IMR-90 (cell line): ENCODE results near the gene MCF2L2.

Experiments
- BHLHE40 ChIP-seq: fragments of 150-350 bp; IDR thresholded peaks from 2 replicates; pipeline ENCODE4 v1.6.1; 2016; ENCODE audit warnings: mild to moderate bottlenecking, low read depth, low read length
- CEBPB ChIP-seq: IDR thresholded peaks from 2 replicates; pipeline ENCODE4 v1.6.1; 2012; ENCODE audit warnings: low read depth, low read length, improper control_type of control experiment
- FOS ChIP-seq: fragments of 150-350 bp; IDR thresholded peaks from 2 replicates; pipeline ENCODE4 v1.6.1; 2016; ENCODE audit warnings: low read depth, low read length
- MAFK ChIP-seq: IDR thresholded peaks from 2 replicates; pipeline ENCODE4 v1.6.1; 2012; ENCODE audit warnings: low read depth, low read length, improper control_type of control experiment
- MXI1 ChIP-seq: IDR thresholded peaks from 2 replicates; pipeline ENCODE4 v1.6.1; 2012; ENCODE audit warnings: low read depth, mild to moderate bottlenecking, low read length, moderate library complexity, borderline replicate concordance
- NFE2L2 ChIP-seq: fragments of 150-350 bp; IDR thresholded peaks from 2 replicates; pipeline ENCODE4 v1.6.1; 2016; ENCODE audit warnings: low read depth, mild to moderate bottlenecking, low read length
- POLR2A ChIP-seq: IDR thresholded peaks from 2 replicates; pipeline ENCODE4 v1.6.1; 2012; ENCODE audit warnings: mild to moderate bottlenecking, low read depth, low read length
- RAD21 ChIP-seq: IDR thresholded peaks from 2 replicates; pipeline ENCODE4 v1.6.1; 2012; ENCODE audit warnings: low read length, improper control_type of control experiment
- RCOR1 ChIP-seq: IDR thresholded peaks from 2 replicates; pipeline ENCODE4 v1.6.1; 2012; ENCODE audit warnings: mild to moderate bottlenecking, low read length, improper control_type of control experiment; ENCODE audit not compliant: insufficient replicate concordance
- SMC3 ChIP-seq: fragments of 150-350 bp; IDR thresholded peaks from 2 replicates; pipeline ENCODE4 v1.6.1; 2016; ENCODE audit warnings: low read depth, mild to moderate bottlenecking, antibody characterized with exemption, low read length, moderate library complexity
- TF ChIP-seq, protein P1 (sequence below): conservative IDR thresholded peaks from 2 replicates; pipeline ENCODE4 v1.5.1; 2012; ENCODE audit warnings: mild to moderate bottlenecking, low read depth, low read length, improper control_type of control experiment
- TF ChIP-seq, protein P2 (sequence below): fragments of 150-350 bp; IDR thresholded peaks from 2 replicates; pipeline ENCODE4 v1.6.1; 2016; ENCODE audit warnings: low read depth, mild to moderate bottlenecking, low read length, moderate library complexity, borderline replicate concordance

- TF ChIP-seq, protein P1, sequence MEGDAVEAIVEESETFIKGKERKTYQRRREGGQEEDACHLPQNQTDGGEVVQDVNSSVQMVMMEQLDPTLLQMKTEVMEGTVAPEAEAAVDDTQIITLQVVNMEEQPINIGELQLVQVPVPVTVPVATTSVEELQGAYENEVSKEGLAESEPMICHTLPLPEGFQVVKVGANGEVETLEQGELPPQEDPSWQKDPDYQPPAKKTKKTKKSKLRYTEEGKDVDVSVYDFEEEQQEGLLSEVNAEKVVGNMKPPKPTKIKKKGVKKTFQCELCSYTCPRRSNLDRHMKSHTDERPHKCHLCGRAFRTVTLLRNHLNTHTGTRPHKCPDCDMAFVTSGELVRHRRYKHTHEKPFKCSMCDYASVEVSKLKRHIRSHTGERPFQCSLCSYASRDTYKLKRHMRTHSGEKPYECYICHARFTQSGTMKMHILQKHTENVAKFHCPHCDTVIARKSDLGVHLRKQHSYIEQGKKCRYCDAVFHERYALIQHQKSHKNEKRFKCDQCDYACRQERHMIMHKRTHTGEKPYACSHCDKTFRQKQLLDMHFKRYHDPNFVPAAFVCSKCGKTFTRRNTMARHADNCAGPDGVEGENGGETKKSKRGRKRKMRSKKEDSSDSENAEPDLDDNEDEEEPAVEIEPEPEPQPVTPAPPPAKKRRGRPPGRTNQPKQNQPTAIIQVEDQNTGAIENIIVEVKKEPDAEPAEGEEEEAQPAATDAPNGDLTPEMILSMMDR = no peak
- no peak for TF ChIP-seq RAD21
- no peak for TF ChIP-seq POLR2A
- no peak for TF ChIP-seq BHLHE40
- TF ChIP-seq CEBPB = no peak
- no peak for TF ChIP-seq MXI1
- TF ChIP-seq NFE2L2 = no peak
- TF ChIP-seq, protein P2, sequence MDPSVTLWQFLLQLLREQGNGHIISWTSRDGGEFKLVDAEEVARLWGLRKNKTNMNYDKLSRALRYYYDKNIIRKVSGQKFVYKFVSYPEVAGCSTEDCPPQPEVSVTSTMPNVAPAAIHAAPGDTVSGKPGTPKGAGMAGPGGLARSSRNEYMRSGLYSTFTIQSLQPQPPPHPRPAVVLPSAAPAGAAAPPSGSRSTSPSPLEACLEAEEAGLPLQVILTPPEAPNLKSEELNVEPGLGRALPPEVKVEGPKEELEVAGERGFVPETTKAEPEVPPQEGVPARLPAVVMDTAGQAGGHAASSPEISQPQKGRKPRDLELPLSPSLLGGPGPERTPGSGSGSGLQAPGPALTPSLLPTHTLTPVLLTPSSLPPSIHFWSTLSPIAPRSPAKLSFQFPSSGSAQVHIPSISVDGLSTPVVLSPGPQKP = no peak
- TF ChIP-seq RCOR1 = no peak
- no peak for TF ChIP-seq FOS
- no peak for TF ChIP-seq SMC3
- TF ChIP-seq MAFK = no peak
These were observed 280.4 kb downstream of the MCF2L2 start for GRCh38 chr3:183148056-183148455.
